Measurements from ENCODE around the gene ITGA3.

ITGA3 gene

DNA sequence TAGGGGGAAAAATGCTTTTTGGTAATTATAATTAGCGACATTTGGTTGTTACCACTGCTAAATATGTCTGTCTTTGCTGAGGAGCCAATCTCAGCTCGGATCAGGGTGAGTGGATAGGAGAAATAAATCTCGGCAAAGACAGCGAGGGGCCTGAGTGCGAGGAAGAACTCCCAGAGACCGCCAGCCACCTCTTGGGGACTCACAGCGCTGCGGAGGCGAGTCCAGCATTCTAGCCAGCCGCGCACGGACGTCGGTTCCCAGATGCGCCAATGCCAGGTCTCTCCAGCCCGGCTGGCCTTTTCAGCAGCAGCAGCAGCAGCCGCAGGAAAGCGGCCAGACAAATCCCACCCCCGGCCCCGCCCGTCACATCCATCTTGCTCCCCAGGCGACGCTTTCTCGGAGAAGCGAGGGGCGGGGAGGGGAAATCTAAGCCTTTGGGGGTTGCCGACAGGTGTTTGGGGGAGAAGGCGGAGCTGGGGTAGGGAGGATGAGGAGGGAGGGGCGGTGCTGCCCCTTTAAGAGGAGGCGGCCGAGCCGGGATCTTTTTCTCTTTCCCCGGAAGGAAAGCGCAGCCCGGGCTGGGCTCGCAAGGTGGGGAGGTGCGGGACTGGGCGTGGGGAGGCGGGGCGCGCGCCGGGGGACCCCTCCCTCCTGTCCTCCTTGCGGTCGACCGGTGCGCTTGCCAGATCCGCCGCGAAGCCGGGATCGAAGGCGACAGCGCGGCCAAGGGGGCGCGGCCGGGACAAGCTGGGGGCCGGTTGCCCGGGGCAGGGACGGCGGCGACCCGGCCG, at the start of gene ITGA3:
TSS of gene ITGA3 (plus strand) at position 685 of the 791 bp plus-strand sequence. CDS start 330 bp downstream, outside the sequence.
- in situ Hi-C loops (cut with MboI; ENCODE audit: low sequenced_read_pairs), result no loop called here

DNA sequence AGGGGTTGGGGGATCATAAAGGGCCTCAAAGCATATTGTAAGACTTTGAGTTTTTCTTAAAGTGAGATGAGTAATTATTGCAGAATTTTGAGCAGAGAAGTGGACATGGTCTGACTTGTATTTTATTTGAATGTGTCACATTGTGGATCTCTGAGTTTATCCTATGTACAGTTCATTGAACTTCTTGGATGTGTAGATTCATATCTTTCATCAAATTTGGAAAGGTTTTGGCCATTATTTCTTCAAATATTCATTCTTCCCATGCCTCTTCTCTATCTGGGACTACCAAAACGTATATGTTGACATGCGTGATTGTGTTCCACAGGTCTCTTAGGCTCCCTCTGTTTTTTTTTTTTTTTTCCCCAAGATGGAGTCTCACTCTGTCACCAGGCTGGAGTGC, 46.6 kb upstream of the ITGA3 start:
- in situ Hi-C loops (cut with MboI; ENCODE audit: low sequenced_read_pairs), result no loop called here

DNA sequence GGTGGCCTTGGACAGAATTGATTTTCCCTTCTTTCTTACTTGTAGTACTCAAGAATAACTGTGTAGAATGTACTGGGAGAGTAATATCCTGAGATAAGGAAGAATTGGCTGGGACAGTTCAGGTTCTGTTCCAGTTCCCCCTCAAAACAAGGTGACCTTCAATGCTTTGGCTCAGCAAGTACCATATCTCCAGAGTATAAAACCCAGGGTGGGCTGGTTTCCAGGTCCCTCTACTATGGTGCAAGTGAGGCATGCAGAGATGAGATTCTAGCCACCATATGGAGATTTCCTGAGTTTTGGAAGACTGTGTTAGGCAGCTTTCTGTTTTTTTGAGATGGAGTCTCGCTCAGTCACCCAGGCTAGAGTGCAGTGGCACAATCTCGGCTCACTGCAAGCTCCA, 42.8 kb upstream of the ITGA3 start:
- in situ Hi-C loops (cut with MboI; ENCODE audit: low sequenced_read_pairs), result no loop called here

DNA sequence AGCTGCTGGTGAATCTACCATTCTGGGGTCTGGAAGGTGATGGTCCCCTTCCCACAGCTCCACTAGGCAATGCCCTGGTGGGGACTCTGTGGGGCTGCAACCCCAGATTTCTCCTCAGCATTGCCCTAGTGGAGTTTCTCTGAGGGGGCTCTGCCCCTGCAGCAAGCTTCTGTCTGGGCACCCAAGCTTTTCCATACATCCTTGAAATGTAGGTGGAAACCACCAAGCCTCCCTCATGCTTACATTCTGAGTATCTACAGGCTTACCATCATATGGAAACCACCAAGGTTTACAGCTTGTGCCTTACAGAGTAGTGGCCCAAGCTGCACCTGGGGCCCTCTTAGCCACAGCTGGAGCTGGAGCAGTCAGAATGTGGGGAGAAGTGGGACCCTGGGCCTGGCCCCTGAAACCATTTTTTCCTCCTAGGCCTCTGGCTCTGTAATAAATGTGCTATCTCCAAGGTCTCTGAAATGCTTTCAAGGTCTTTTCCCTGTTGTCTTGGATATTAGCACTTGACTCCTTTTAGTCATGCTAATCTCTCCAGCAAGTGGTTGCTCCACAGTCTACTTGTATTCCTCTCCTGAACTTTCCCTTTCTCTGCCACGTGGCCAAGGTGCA, 41.3 kb upstream of the ITGA3 start:
- in situ Hi-C loops (cut with MboI; ENCODE audit: low sequenced_read_pairs), result no loop called here

DNA sequence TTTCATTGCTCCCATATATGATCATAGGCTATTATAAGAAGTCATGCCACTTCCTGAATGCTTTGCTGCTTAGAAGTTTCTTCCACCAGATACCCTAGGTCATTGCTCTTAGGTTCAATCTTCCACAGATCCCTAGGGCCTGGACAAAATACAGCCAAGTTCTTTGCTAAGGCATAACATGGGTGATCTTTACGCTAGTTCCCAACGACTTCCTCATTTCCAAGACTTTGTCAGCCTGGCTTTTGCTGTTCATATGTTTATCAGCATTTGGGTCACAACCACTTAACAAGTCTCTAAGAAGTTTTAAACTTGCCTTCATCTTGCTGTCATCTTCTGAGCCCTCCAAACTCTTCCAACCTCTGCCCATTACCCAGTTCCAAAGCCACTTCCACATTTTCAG, 40.8 kb upstream of the ITGA3 start:
- in situ Hi-C loops (cut with MboI; ENCODE audit: low sequenced_read_pairs), result no loop called here

DNA sequence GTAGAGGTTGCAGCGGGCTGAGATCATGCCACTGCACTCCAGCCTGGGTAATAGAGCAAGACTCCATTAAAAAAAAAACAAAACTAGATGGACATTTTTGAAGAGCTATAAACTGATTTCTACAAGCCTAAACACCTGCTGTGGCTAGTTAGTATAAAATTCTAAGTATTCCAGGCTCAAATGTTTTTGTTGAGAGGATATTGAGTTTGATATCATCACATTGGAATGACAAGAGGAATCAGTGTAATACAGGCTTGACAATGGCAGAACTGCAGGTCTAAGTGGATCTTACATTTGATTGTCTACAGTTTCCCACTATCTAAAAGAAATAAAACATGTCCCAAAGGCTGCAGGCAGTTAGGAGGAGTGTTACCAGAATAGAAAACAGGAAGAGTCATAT, 37.0 kb upstream of the ITGA3 start:
- in situ Hi-C loops (cut with MboI; ENCODE audit: low sequenced_read_pairs), result no loop called here

DNA sequence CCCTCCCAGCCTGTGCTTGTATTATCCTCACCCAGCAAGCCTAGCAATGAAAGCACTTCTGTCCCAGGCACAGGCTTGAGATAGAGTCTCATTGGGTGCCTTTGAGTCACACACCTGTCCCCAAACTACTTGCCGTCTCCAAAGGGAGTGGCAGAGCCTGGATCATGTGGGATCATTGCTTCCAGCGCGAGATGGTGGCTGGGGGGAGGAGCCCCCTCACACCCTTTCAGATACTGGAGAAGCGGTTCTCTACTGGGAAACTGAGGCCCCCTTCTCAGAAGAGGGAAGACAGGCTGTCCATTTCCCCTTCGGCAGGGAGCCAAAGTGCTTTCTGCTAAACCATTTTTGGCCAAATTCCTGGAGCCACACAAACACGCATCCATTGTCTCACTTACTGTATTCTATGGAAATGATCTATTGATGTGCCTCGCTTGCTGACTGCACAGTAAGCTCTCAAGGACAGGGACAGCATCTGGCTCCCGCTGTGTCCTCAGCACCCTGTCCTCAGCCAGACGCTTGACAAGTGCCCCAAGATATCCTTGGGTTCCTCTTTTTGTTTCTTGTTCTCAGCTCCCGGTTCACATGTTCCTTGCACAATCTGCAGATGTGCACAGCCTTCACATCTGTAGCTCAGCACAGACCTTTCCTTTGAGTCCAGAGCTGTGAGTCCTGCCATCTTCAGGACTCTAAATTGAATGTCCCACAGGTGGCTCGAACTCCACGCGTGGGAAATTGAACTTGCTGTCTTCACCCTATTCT, 34.9 kb upstream of the ITGA3 start:
- in situ Hi-C loops (cut with MboI; ENCODE audit: low sequenced_read_pairs), result no loop called here

DNA sequence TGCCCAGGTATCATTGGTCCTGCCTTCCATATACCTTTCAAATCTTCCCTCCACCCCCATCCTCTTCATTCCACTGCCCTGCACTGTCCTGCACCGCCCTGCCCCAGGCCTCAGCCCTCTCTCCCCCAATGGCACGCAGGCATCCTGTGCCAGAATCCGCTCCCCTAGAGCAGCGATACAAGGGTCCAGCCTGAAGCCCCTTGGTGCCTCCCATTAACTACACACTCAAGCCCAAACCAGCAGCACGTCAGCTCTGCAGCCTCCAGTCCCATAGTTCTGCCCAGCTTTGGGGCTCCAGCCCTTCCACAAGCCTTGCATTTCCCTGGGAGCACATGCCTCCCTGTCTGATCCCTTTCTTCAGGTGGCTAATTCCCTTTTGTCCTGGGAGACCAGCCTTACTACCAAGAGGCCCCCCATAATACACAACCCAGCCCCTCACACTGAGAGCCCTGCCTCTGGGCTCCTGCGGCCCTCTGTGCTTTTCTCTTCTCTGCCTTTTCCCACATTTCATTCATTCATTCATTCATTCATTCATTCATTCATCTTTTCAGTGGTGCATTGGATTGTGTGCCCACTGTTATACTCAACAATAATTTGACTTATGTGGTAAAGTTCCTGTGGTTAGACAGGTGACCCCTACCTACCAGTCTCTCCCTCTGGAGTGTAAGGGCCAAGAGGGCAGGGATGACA, 34.1 kb upstream of the ITGA3 start:
- in situ Hi-C loops (cut with MboI; ENCODE audit: low sequenced_read_pairs), result no loop called here

DNA sequence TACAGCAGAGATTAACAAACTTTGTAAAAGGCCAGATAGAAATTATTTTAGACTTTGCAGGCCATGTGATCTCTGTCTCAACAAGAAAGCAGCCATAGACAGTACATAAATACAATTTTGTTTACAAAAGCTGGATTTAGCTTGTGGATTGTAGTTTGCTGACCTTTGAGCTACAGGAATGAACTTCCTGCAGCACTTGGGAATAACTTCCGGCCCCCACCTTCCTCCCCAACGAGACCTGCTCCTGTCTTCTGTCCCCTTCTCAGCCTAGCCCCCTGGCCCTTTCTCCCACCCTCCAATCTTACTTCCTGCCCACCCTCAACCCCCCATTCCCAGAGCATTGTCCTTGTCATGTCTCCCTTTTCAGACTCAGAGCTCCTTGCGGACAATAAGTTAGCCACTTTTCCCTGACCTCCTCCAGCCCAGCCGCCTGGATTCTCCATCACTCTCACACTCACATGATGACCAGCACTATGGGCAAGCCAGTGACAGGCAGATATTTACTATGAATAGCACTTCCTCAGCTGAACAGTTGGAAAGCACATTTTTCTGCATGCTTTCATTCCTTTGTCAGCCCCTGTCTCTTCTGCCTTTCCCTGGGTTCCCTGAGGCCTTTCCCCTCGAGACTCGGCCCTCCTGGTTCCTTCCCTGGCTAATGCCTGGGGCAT, 33.3 kb upstream of the ITGA3 start:
- in situ Hi-C loops (cut with MboI; ENCODE audit: low sequenced_read_pairs), result no loop called here

DNA sequence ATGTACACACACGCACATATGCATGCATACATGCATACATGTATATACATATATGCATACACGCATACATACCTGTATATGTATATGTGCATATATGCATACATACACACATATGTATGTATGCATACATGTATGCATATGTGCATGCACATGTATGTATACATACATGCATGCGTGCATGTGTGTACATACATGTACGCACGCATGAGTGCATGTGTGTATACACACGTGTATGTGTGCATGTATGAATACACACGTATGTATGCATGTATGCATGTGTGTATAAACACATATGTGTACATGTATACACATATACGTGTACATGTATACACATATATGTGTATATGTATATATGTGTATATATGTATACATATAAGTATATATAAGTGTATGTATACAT, 32.4 kb upstream of the ITGA3 start:
- in situ Hi-C loops (cut with MboI; ENCODE audit: low sequenced_read_pairs), result no loop called here

DNA sequence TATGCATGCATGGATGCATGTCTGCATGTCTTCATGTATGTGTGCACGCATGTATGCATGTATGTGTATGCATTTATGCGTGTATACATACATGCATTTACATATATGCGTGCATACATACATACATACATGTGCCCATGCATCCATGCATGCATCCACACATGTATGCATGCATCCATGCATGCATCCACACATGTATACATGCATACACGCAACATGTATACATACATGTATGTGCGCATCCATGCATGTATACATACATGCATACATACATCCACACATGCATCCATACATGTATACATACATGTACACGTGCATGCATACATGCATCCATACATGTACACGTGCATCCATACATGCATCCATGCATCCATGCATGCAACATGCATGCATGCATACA, 31.1 kb upstream of the ITGA3 start:
- in situ Hi-C loops (cut with MboI; ENCODE audit: low sequenced_read_pairs), result no loop called here

DNA sequence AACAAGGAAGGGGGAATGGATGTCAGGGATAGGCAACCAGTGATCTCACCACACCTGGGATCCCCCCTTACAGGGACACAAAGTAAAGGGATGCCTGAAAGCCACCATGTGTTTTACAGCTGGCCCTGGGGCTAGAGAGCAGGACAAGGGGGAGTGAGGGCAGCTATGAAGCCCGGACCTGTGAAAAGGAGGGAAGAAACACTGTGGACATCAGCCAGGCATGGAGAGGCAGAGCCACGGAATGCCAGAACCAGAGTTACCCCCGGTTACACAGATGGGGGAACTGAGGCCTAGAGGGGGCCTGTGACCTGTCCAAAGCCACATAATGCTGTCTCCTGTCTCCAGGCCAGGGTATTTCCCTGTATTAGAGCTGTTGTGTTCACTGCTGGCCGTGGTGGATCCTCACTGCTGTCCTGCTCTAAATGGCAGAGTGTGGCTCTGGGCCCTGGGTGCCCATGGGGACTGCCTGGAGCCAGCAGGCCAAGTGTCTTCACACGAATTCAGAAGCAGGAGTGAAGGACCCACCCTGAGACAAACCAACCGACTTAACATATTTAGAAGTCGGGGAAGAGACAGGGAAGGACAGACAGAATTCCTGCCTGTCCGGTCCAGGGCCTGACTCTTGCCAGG, 29.7 kb upstream of the ITGA3 start:
- in situ Hi-C loops (cut with MboI; ENCODE audit: low sequenced_read_pairs), result no loop called here

DNA sequence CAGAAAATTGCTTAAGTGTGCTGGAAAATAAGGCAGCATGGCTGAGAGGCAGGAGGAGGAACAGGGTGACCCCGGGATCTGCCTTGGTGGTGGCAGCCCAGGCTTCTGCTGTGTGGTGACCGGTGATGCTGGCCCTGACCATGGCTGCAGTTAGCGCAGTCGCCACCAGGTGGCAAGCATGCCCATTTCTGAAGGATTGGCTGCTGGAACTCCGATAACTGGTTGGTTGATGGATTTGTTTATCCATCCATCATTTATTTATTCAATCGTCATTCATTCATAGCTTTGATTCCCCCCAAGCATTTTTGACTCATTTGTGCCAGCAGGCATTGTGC, 29.1 kb upstream of the ITGA3 start:
- in situ Hi-C loops (cut with MboI; ENCODE audit: low sequenced_read_pairs), result no loop called here

DNA sequence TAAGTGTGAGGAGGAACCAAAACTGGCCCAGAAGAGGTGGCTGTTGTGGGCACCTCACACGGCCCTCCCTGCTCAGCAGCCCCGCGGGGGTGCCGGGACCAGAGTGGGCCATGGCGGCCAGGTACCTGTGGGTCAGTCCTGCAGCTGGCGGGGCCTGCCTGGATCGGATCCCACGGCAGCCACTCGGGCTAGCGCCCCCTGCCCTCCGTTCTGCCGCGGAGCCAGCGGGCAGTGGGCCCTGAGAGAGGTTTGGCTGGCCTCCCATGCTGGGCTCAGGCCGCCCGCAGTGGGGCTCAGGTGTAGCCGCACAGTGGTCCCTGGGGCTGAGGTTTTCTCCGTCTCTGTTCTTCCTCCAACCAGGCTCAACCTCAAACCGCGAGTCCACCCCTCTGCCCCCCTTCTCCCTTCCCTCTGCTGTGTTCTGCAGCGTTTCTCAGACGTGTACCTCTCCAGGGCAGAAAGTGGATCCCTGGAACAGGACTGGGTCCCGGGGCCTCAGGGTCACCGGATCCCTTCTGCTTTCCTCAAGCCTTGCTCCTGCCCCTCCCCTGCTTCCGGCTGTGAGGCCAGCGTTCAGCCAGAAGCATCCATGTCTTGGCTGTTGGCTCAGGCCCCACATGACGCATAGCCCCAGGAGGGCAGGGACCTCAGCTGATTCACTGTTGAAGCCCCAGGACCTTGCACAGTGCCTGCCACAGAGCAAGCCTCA, 28.6 kb upstream of the ITGA3 start:
- in situ Hi-C loops (cut with MboI; ENCODE audit: low sequenced_read_pairs), result no loop called here

DNA sequence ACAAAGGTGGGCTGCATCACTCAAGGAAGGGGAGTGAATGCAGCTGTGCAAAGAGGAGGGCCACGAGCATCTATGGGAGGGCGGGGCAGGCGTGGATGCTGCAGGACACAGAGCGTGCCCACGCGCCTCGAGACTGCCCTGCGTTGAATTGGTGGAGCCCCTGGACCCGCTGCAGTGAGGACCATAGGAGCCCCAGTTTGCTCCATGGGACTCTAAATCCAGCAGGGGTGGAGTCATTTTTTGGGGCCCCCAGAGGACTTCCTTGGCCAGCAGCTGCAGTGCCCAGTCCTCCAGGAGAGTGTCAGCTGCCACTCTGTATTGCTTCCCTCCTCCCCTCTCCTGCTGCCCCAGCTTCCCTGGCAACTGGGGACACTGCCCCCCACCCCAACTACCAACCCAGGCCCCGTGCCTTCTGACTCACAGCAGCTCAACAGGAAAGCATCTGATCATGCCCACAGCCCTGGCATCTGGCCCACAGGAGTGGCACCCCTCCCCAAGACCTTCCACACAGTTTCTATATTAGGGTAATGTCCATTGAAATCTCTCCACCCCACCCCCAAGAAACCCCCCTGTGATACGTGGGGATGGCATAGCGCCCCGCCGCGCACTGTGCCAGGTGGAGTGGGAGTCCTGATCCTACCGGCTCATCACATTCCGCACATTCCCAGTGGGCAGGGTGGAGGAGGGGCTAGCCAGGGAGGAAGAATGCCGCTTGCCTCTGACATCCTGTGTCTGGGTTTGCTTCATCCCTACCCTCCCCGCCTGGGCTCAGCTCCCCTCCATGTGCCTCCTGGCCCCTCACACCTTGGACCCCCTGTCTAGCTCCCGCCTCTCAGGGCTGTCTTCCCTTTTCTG, 27.8 kb upstream of the ITGA3 start:
- in situ Hi-C loops (cut with MboI; ENCODE audit: low sequenced_read_pairs), result no loop called here

DNA sequence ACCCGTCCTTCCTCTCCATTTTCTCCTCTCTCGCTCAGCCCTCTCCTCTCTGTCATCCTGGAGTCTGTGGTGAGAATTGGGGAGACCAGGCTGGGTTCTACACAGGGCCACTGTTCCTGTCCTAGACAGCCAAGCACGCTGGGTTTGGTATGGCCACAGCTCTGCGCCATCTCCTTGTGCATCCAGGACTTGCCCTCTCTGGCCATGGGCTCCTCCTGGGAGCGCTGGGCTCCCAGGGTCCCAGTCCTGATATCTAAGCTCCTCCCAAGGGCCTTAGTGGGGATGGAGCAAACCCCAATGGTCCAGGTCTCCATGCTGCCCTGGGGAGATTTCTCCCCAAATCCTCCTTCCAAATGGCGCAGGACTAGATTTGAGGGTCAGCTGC, 27.2 kb upstream of the ITGA3 start:
- in situ Hi-C loops (cut with MboI; ENCODE audit: low sequenced_read_pairs), result no loop called here

DNA sequence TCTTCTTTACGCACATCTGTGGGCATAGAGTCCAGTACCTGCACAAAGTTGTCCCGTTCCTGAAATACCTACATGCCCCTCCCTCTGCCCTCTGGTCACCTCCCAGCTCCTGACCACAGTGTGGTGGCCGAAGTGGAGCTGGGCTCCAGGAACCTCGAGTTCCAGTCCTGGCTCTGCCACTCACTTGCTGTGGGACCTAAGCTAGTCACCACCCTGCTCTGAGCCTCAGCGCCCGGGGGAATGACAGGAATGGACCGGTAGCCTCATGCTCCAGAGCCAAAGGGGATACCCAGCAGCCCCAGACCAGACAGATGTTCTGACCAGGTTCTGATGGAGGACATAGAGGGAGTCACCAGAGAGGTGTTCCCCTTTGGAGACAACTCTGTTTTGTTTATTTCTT, 26.7 kb upstream of the ITGA3 start:
- in situ Hi-C loops (cut with MboI; ENCODE audit: low sequenced_read_pairs), result no loop called here

DNA sequence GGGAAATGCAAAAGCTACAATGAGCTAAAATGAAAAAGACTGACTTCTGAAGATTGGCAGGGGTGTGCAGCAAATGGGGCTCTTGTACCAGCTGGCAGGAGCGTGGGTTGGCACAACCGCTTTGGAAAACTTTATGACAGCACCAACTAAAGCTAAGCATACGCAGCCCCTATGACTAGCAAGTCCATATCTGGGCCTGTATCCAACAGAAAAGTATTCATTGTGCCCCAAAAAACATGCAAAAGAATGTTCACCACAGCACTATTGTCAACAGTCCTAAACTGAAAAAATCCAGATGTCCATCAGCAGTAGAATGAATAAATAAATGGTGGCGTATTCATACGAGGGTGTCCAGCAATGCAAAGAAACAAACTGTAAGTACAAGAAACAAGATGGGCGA, 22.6 kb upstream of the ITGA3 start:
- in situ Hi-C loops (cut with MboI; ENCODE audit: low sequenced_read_pairs), result no loop called here
